Effector CD4-positive, alpha-beta T cell (primary cell): ENCODE results near the gene MYO6.
"Not testable (repeated sequence)": the region's sequence is repeated elsewhere in the genome, so short reads cannot be mapped to it uniquely, and the experiment has no call there.

ENCODE experiments used
- DNase-seq: peaks from one replicate; pipeline ENCODE4 v3.0.0-alpha.2; 2020

MYO6 gene

GRCh38 chr6:75893776-75894152 is 144.7 kb downstream of the MYO6 start:
- DNase-seq: no peak

GRCh38 chr6:75896526-75896925 is 147.5 kb downstream of the MYO6 start:
- no peak for DNase-seq

- not testable (repeated sequence) for DNase-seq
Observed at GRCh38 chr6:75900216-75900615, 151.2 kb downstream of the MYO6 start.

- DNase-seq: not testable (repeated sequence)
Observed at GRCh38 chr6:75905129-75905528, 156.1 kb downstream of the MYO6 start.

- DNase-seq: no peak
Observed at GRCh38 chr6:75906871-75907270, 157.8 kb downstream of the MYO6 start.

GRCh38 chr6:75907444-75907843 is 158.4 kb downstream of the MYO6 start:
- no peak for DNase-seq

- no peak for DNase-seq
Observed at GRCh38 chr6:75913040-75913439, 164.0 kb downstream of the MYO6 start.

GRCh38 chr6:75922226-75922625 is 173.2 kb downstream of the MYO6 start:
- DNase-seq: no peak

- DNase-seq: no peak
Observed at GRCh38 chr6:75926293-75927168, 177.5 kb downstream of the MYO6 start.

- DNase-seq: no peak
Observed at GRCh38 chr6:75931011-75931680, 182.1 kb downstream of the MYO6 start.

- no peak for DNase-seq
Observed at GRCh38 chr6:75932067-75932466, 183.0 kb downstream of the MYO6 start.

- DNase-seq: no peak
Observed at GRCh38 chr6:75933387-75933975, 184.4 kb downstream of the MYO6 start.

GRCh38 chr6:75934643-75935472 is 185.8 kb downstream of the MYO6 start:
- no peak for DNase-seq

- DNase-seq: no peak
Observed at GRCh38 chr6:75935473-75935793, 186.4 kb downstream of the MYO6 start.

GRCh38 chr6:75936682-75937081 is 187.6 kb downstream of the MYO6 start:
- DNase-seq: no peak

- DNase-seq: no peak
Observed at GRCh38 chr6:75937846-75938245, 188.8 kb downstream of the MYO6 start.

- no peak for DNase-seq
Observed at GRCh38 chr6:75940564-75940963, 191.5 kb downstream of the MYO6 start.

- no peak for DNase-seq
Observed at GRCh38 chr6:75941509-75941908, 192.5 kb downstream of the MYO6 start.

- DNase-seq: no peak
Observed at GRCh38 chr6:75943381-75943780, 194.3 kb downstream of the MYO6 start.

- no peak for DNase-seq
Observed at GRCh38 chr6:75946146-75946831, 197.2 kb downstream of the MYO6 start.

GRCh38 chr6:75947935-75948334 is 198.9 kb downstream of the MYO6 start:
- DNase-seq: no peak

- DNase-seq: no peak
Observed at GRCh38 chr6:75952128-75952527, 203.1 kb downstream of the MYO6 start.

GRCh38 chr6:75963569-75963968 is 214.5 kb downstream of the MYO6 start:
- DNase-seq: no peak
